Esophagus squamous epithelium (tissue), 5 donors: ENCODE results near the gene ZNF575. TPM values are rescaled to one million over a fixed set of nuclear protein-coding genes. Genes with fewer than 3 reads are reported as not detected.

ENCODE experiments used
- DNase-seq: peaks from one replicate; lab custom pipeline; 2025; lab: John Stamatoyannopoulos, UW
- H3K27ac ChIP-seq, 4 donors: fragments of 200-600 bp; sonication (generic); one replicate each; pipeline ENCODE4 v1.5.1; 2016 to 2019; ENCODE audit warnings: mild to moderate bottlenecking in 1 of 4
- H3K27me3 ChIP-seq, 4 donors: fragments of 200-600 bp; sonication (generic); 1 replicate in 3 of 4; 2 replicates in 1 of 4; pipeline versions ENCODE4 v1.5.1 to v1.6.0; 2017 to 2021; ENCODE audit warnings: antibody characterized with exemption in 1 of 4
- H3K36me3 ChIP-seq, 3 donors: fragments of 200-600 bp; sonication (generic); one replicate each; pipeline ENCODE4 v1.5.1; 2016 to 2019
- H3K4me1 ChIP-seq, 3 donors: fragments of 200-600 bp; sonication (generic); one replicate each; pipeline ENCODE4 v1.5.1; 2017 to 2019
- H3K4me3 ChIP-seq, 4 donors: fragments of 200-600 bp; sonication (generic); 1 replicate in 3 of 4; 2 replicates in 1 of 4; pipeline ENCODE4 v1.5.1; 2016 to 2019; ENCODE audit warnings: mild to moderate bottlenecking in 2 of 4, moderate library complexity in 1 of 4
- H3K9me3 ChIP-seq, 3 donors: fragments of 200-600 bp; sonication (generic); one replicate each; pipeline ENCODE4 v1.5.1; 2016 to 2019
- CTCF ChIP-seq, 6 experiments: fragments of 450-650 bp in 4 of 6; fragments of 200-600 bp in 2 of 6; sonication (generic) in 2 of 6; IDR thresholded peaks; one replicate each; pipeline ENCODE4 v1.5.1; 2016 to 2019; ENCODE audit warnings: antibody characterized with exemption in 6 of 6, mild to moderate bottlenecking in 4 of 6, moderate library complexity in 4 of 6
- POLR2A ChIP-seq, 4 donors: fragments of 450-650 bp; IDR thresholded peaks; one replicate each; pipeline ENCODE4 v1.6.1; 2017; ENCODE audit warnings: antibody characterized with exemption in 4 of 4, mild to moderate bottlenecking in 4 of 4, moderate library complexity in 3 of 4
- WGBS, 2 donors: methylation state at CpG; one replicate each; pipeline ENCODE4 v1.1.5; 2018; 5-methylcytosine and 5-hydroxymethylcytosine counted together
- intact Hi-C: fragments of 100-400 bp; cut with DNase I; formaldehyde crosslinking; loops from one replicate; pipeline ENCODE4 v1.15.0; 2022
- total RNA-seq, 4 donors: library from RNA; depleted of rRNA; stranded (reverse); fragments of >200 nt; gene quantifications; one replicate each; pipeline ENCODE4 v1.1.0, GENCODE V29; 2016
- donor health status: DM: yes; HTN: yes; CAD: no.

ZNF575 gene, protein sequence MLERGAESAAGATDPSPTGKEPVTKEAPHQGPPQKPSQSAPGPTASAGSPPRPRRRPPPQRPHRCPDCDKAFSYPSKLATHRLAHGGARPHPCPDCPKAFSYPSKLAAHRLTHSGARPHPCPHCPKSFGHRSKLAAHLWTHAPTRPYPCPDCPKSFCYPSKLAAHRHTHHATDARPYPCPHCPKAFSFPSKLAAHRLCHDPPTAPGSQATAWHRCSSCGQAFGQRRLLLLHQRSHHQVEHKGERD
- not detected for total RNA-seq

DNA sequence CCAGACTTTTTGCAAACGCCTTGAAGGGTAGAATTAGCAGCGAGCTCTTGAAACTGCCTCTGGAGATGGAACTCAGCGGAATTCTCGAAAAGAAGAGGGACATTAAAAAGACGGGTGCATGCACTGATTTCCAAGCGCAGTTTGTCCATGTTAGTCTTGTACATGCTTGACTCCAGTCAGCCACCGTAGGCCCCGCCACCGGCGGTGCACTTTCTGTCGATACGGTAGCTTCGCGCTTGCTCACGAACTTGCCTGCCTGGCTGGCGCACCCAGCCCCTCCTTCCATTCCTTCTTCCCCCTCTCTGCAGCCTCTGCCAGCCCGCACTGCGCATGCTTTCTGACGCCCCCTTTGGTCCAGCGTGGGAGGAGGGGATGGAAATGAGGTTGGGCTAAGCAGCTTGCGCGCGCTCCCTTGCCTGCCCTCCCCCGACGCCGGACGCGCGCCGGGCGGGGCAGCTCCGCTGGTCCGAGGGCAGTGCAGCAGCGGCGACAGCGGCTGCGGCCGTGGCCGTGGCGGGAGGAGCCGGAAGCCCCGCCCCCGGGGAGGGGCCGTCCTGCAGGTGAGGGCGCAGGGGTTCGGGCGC lies at the start of gene ZNF575:
Gene ZNF575 (plus strand): TSS at position 227 of the 584 bp plus-strand sequence. CDS start 1,235 bp downstream, outside the sequence.
- H3K27ac ChIP-seq, result peak within 1 kb of the TSS; percentile 84 to 97 (median 94)
- WGBS, 2 donors, result 0% methylated on average over 9 to 19 of the region's 47 CpGs
- peak; percentile 75 for DNase-seq
- peaks cover 8 to 63% (median 14%) of the 10 kb centered on the region in 3 donors for H3K4me1 ChIP-seq
- H3K27me3 ChIP-seq, result no peaks in the 10 kb centered on the region
- TF ChIP-seq POLR2A (IDR thresholded peaks at IDR 0.05) (peak in 1 of 4 donors; percentile 37), CTCF (IDR thresholded peaks at IDR 0.05) (no peak)
- H3K36me3 ChIP-seq, result peaks cover 0 to 12% (median 0%) of the 10 kb centered on the region in 3 donors
- H3K4me3 ChIP-seq, result peak within 1 kb of the TSS; percentile 49 to 78 (median 59)
- H3K9me3 ChIP-seq, result no peaks in the 10 kb centered on the region
- intact Hi-C loops, result loop anchor here (10.0 kb wide), 1 partner anchor 62 kb away; the partner anchor contains the start of genes IRGQ and ZNF576

DNA sequence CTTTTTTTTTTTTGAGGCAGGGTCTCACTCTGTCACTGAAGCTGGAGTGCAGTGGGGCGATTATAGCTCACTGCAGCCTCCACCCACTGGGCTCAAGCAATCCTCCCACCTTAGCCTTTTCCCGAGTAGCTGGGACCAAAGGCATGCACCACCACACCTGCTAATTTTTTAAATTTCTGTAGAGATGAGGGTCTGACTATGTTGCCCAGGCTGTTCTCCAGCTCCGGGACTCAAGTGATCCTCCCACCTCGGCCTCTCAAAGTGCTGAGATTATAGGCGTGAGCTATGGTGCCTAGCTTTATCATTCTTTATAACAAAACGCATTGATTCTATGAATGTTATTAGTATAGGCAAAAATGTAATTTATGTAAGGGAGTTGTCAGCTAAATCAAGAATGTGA lies 49.7 kb upstream of the ZNF575 start:
- intact Hi-C loops, result no loop called here
- no peaks in the 10 kb centered on the region for H3K9me3 ChIP-seq
- H3K27ac ChIP-seq, result no peak overlapping the region
- H3K4me3 ChIP-seq, result no peak overlapping the region
- DNase-seq, result no peak
- H3K27me3 ChIP-seq, result no peaks in the 10 kb centered on the region
- H3K4me1 ChIP-seq, result no peaks in the 10 kb centered on the region
- TF ChIP-seq POLR2A (IDR thresholded peaks at IDR 0.05), result no peak
- TF ChIP-seq CTCF (IDR thresholded peaks at IDR 0.05), result no peak
- WGBS, 2 donors, result 91 to 96% methylated on average over 6 of the region's 6 CpGs
- peaks cover 0 to 77% (median 0%) of the 10 kb centered on the region in 3 donors for H3K36me3 ChIP-seq

GRCh38 chr19:43485951-43486350 lies 47.0 kb upstream of the ZNF575 start:
- Histone ChIP-seq H3K4me3 (no peak overlapping the region), H3K9me3 (no peaks in the 10 kb centered on the region), H3K27ac (no peak overlapping the region), H3K36me3 (peaks cover 0 to 76% (median 0%) of the 10 kb centered on the region in 3 donors), H3K27me3 (no peaks in the 10 kb centered on the region), H3K4me1 (no peaks in the 10 kb centered on the region)
- 77 to 83% methylated on average over 6 of the region's 6 CpGs for WGBS, 2 donors
- intact Hi-C loops, result no loop called here
- DNase-seq, result no peak
- no peak for TF ChIP-seq POLR2A (IDR thresholded peaks at IDR 0.05)
- TF ChIP-seq CTCF (IDR thresholded peaks at IDR 0.05), result no peak

GRCh38 chr19:43486412-43486811 lies 46.6 kb upstream of the ZNF575 start:
- H3K4me1 ChIP-seq, result no peaks in the 10 kb centered on the region
- no peak overlapping the region for H3K4me3 ChIP-seq
- intact Hi-C loops, result no loop called here
- no peaks in the 10 kb centered on the region for H3K27me3 ChIP-seq
- H3K36me3 ChIP-seq, result peaks cover 0 to 76% (median 0%) of the 10 kb centered on the region in 3 donors
- H3K27ac ChIP-seq, result no peak overlapping the region
- TF ChIP-seq CTCF (IDR thresholded peaks at IDR 0.05), result no peak
- no peak for TF ChIP-seq POLR2A (IDR thresholded peaks at IDR 0.05)
- WGBS, 2 donors, result 89 to 97% methylated on average over 5 of the region's 7 CpGs
- DNase-seq, result no peak
- no peaks in the 10 kb centered on the region for H3K9me3 ChIP-seq

- 90 to 92% methylated on average over 8 of the region's 8 CpGs for WGBS, 2 donors
These were observed 44.8 kb upstream of the ZNF575 start for GRCh38 chr19:43488179-43488578.

More at GRCh38 chr19:43488179-43488578, 44.8 kb upstream of the ZNF575 start:
- H3K4me3 ChIP-seq, result no peak overlapping the region
- H3K27ac ChIP-seq, result no peak overlapping the region
- no peaks in the 10 kb centered on the region for H3K4me1 ChIP-seq
- no peaks in the 10 kb centered on the region for H3K27me3 ChIP-seq
- intact Hi-C loops, result no loop called here
- DNase-seq, result no peak
- H3K36me3 ChIP-seq, result peaks cover 0 to 75% (median 0%) of the 10 kb centered on the region in 3 donors
- H3K9me3 ChIP-seq, result no peaks in the 10 kb centered on the region
- no peak for TF ChIP-seq POLR2A (IDR thresholded peaks at IDR 0.05)
- no peak for TF ChIP-seq CTCF (IDR thresholded peaks at IDR 0.05)
